ENCODE data around the gene SPDYE3.
"Not testable (repeated sequence)": the region's sequence is repeated elsewhere in the genome, so short reads cannot be mapped to it uniquely, and the experiment has no call there.

SPDYE3 gene, protein sequence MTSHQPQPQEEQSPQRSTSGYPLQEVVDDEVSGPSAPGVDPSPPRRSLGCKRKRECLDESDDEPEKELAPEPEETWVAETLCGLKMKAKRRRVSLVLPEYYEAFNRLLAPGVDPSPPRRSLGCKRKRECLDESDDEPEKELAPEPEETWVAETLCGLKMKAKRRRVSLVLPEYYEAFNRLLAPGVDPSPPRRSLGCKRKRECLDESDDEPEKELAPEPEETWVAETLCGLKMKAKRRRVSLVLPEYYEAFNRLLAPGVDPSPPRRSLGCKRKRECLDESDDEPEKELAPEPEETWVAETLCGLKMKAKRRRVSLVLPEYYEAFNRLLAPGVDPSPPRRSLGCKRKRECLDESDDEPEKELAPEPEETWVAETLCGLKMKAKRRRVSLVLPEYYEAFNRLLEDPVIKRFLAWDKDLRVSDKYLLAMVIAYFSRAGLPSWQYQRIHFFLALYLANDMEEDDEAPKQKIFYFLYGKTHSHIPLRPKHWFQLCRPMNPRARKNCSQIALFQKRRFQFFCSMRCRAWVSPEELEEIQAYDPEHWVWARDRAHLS

DNA sequence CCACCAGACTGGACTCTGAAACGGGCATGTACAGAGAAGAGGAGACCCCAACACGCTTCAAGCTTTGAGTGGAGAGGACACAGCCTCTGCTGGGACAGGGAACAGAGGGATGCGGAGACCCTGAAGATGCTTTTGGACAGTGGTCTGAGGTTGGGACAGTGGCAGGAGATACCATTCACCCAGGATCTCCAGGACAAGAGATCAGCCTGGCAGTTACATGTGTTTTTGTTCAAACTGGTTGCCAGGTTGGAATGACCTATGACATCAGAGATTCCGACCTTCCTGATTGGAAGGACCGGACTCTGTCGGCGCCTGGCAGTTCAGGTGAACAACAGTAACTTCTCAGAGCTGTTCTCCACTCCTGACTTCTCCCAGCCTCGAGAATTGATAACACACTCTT, at the start of gene SPDYE3:
TSS of gene SPDYE3 (plus strand) at position 301 of the 400 bp plus-strand sequence. CDS start 184 bp downstream, outside the sequence.
- DNase-seq (ENCODE audit: low read depth), result not testable (repeated sequence)

DNA sequence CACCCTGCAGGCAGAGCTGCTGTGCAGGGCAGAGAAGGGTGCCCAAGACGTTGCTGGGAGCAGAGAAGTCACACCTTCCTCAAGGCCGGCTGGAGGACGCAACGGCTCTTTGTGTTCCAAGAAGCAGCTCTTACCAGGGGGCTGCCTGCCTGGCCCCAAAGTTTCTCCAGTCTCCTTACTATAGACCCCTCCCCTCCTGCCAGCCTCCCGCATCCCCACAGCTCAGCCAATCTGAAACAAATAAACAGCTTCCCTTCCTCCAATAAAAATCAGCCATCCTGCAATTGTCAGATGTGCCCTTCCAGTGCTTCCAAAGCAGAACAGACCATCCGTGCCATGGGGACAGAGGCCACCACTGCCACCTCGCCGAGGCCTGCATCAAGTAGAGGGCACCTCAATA, 47.5 kb upstream of the SPDYE3 start:
- DNase-seq (ENCODE audit: low read depth), result not testable (repeated sequence)

DNA sequence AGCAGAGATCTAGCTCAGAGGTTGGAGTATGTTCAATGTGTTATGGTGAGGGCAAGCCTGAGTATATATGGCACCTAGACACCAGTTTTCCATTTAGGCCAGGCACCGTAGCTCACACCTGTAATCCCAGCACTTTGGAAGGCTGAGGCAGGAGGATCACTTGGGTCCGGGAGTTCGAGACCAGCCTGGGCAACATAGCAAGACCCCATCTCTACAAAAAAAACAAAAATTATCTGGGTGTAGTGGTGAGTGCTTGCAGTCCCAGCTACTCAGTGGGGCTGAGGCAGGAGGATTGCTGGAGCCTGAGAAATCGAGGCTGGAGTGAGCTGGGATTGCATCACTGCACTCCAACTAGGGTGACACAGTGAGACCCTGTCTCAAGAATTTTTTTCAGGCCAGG, 44.6 kb upstream of the SPDYE3 start:
- not testable (repeated sequence) for DNase-seq (ENCODE audit: low read depth)

DNA sequence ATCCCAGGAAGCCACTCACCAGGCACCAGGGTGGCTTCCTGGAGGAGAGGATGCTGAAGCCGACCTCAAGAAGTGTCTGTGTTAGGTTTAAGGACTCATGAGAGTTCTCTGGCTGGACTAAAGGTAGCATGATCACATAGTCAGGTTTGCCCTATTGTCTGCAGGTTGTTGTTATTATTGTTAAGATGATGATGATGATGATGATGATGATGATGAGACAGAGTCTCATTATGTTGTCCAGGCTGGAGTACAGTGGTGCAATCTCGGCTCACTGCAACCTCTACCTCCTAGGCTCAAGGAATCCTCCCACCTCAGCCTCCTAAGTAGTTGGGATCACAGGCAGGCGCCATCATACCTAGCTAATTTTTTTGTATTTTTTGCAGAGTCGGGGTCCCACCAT, 43.3 kb upstream of the SPDYE3 start:
- DNase-seq (ENCODE audit: low read depth), result not testable (repeated sequence)

DNA sequence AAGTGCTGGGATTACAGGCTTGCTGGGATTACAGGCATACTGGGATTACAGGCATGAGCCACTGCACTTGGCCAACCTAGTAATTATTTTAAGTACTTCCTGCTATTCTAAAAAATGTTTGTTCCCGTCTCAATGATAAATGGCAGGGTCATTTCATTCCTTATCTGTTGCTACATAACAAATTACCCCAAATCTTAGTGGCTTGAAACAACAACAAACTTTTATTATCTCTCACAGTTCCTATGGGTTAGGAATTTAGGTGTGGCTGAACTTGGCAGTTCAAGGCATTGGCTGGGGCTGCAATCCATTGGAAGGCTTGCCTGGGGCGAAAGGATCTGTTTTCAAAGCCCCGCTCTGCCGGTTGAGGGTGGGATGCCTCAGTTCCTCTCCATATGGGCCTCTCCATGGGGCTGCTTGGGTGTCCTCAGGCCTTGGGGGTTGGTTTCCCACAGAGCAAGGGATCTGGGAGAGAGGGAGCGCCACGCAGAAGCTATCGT, 42.8 kb upstream of the SPDYE3 start:
- DNase-seq (ENCODE audit: low read depth), result not testable (repeated sequence)

DNA sequence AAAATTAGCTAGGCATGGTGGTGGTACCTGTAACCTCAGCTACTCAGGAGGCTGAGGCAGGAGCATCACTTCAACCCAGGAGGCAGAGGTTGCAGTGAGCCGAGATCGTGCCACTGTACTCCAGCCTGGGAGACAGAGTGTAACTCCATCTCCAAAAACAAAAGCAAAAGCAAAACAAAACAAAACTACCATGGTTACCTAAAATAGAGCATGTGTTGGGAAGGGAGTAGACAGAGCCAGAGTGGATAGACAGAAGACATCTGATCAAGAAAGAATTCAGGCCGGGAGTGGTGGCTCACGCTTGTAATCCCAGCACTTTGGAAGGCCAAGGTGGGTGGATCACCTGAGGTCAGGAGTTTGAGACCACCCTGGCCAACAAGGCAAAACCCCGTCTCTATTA, 41.7 kb upstream of the SPDYE3 start:
- DNase-seq (ENCODE audit: low read depth), result not testable (repeated sequence)

DNA sequence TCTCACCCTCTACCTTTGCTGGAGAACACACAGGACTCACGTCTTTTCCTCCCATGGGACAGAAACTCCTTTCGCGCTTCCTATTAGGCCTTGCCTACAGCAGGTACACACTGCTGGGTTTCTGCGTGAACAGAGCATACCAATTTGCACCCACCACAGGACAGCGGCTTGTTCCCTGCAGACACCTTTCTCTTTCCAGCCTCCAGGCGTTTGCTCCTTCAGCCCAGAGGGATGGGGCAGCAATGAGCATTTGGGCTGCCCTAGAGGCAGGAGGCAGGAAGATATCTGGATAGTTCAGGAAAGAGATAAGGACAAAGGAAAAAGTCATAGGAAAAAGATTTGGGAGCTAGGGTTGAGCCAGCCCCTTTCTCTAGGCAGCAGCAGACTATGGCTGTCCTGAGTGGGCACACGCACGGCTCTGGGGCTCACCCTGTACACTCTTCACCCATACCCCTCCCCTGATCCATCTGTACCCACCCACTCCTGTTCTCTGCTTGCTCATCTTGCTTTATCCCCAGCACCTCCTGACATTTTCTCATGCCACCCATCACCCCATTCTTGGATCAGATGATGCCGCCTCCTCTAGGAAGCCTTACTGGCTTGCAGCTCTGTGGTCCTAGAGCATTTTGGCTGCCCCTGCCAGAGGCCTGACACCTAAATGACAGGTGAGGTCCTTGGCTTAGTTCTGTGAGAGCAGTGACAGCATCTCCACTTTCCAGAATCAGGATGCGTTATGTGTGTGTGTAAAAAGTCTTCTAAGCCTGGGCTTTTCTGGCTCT, 40.7 kb upstream of the SPDYE3 start:
- DNase-seq (ENCODE audit: low read depth), result no peak

DNA sequence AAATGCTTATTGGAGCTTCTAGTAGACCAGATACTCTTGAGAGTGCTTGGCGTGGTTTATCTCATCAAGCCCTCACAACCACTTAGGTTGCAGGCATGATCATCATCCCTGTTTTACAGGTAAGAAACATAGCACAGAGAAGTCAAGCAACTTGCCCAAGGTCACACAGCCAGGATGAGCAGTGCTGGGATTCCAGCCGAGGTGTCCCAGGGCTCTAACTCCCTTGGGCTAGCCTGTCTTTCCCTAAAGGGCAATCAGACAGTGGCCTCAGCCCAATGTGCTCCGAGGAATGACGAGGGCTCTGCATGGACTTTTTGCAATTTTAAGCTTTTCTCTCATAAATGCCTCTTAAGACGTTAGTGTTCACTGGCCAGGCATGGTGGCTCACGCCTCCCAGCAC, 39.9 kb upstream of the SPDYE3 start:
- DNase-seq (ENCODE audit: low read depth), result no peak

DNA sequence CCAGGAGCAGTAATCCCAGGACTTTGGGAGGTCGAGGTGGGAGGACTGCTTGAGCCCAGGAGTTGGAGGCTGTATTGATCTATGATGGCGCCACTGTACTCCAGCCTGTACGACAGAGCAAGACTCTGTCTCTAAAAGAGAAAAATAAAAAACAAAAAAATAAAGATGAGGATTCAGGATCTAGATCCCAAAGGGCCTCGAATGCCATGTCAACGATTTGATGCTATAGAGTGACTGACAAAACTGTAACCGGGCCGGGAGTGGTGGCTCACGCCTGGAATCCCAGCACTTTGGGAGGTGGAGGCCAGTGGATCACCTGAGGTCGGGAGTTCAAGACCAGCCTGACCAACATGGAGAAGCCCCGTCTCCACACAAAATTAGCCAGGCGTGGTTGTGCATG, 38.6 kb upstream of the SPDYE3 start:
- DNase-seq (ENCODE audit: low read depth), result not testable (repeated sequence)

DNA sequence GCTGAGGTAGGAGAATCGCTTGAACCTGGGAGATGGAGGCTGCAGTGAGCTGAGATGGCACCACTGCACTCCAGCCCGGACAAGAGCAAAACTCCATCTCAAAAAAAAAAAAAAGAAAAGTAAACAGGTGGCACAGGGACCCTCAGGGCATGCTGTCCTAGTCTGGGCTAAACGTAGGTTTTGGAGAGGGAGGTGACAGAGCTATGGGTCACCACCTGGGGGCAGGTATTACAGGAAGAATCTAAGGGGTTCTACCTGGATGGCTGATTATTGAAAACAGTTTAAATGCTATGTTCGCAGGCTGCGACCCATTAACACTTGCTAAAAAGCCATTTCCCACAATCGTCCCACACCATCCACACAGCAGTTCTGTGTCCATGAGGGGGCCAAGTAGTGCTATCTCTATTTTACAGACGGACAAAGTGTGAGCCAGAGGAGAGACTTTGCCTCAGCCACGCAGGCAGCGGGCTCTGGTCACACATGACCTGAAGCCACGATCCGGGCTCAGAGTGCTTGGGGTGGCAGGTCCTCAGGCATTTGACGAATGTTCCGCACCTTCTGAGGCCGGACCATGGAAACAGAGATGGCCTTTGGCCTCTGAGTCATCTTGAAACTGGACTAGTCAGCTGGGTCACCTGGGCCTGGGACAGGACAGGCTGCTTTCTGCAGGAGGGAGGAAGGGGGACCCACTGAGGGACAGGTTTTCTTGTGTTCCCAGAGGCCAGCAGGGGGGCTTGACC, 38.0 kb upstream of the SPDYE3 start:
- not testable (repeated sequence) for DNase-seq (ENCODE audit: low read depth)

DNA sequence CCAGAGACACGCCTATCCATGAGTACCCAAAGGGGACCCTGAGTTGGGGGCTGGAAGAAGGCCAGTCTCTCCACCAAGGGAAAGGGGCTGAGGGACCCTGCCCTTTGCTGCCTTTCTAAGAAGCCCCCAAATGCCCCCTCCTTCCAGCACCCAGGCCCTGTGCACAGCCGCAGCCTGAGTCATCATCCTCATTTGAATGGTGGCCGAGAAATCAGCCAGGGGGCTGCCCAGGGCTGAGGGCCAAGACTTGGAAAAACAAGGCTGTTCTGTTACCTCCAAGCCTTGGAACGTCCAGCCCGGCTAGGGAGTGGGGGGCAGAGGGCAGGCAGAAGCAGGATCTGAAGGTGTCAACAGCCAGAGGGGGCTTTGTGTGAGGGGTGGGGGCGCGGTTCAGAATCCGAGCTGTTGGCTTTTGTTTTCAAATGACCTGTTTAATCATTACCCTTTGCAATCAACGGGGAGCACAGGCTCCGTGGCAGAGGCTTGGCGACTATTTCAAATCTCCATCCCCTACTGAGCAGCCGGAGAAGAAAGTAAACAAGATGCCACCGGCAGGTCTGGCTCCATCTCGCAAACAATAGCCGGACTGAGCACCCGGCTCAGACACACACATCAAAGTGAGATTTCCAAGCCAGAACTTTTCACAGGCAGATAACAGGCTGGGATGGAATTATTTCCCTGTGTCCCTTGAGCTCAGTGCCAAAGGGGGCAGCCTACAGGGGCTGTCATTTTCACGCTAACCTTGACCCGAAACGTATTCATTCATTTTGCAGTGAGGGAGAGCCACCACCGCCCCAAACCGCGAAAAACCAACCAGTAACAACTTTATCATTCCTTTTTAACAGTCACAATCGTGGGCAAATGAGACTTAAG, 37.2 kb upstream of the SPDYE3 start:
- DNase-seq (ENCODE audit: low read depth), result not testable (repeated sequence)

DNA sequence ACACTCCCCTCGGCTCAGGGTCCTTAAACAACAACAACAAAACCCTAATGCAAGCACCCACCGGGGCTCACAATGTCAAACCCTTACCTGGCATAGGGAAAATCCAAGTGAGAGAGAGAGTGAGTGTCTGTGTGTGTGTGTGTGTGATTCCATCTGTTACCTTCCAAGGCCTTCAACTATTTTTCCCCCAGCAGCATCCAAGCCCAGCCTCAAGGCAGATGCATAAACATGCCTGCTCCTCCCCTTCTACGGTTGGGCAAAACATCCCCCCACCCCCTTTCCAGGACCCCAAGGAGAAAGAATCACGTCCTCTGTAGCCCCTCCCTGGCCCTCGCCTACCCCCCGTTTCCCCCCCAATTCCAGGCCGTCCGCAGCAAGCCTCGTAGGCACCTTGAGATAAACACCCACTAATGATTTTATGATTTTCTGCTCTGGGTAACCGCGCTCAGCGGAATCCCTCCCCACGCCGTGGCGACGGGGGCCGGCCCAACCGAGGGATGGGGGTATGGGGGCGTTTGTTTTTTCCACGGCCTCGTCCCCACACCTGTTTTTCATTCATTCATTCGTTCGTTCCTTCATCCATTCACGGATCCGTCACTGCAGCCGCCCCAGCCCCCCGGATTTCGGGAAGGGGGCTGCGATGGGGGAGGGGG, 36.4 kb upstream of the SPDYE3 start:
- not testable (repeated sequence) for DNase-seq (ENCODE audit: low read depth)

DNA sequence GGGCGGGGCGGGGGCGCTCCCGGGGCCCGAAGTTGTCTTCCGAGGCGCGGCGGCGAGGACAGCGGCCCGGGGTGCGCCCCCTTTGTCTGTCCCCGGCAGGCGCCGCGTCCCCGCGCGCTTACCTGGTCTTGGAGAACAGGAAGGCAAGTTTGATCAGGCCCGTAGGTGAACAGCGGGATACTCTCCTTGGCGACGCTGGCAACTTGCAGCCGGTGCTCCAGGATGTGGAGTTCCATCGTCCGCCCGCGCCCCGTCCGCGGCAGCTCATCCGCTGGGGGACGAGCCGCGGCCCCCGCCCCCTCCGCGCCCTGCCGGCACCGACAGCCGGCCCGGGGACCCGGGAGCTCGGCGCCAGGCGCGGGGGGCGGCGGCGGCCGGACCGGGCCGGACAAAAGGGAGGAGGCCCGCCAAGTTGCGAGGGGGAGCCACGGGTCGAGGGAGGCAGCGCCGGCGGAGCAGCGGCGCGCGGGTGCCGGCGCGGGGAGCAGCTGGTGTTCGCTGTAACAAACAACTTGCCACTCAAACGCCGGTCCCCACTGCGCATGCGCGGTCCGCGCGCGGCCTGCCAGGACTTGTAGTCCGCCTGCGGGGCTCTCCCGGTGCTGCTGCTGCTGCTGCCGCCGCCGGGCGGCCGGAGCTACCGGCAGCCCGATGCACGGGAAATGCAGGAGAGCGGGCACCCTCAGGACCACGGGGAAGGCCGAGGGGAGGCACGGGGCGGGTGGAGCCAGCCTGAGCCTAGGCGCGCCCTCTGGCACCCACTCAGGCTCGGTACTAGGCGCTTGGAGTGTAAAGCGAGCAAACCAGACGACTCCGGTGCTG, 35.6 kb upstream of the SPDYE3 start:
- peak; percentile 95 for DNase-seq (ENCODE audit: low read depth)

DNA sequence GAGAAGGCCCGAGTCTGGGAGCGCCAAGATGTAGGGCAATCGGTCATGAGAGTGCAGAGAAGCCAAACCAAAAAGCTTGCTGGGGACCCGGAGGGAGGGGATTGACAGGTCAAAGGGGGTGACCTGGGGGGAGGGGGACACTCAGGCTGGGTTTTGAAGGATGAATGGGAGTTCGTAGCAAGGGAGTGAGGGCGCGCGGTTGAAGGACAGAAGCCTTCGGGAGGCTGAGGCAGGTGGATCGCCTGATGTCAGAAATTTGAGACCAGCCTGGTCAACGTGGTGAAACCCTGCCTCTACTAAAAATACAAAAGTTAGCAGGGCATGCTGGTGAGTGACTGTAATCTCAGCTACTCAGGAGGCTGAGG, 35.0 kb upstream of the SPDYE3 start:
- not testable (repeated sequence) for DNase-seq (ENCODE audit: low read depth)

DNA sequence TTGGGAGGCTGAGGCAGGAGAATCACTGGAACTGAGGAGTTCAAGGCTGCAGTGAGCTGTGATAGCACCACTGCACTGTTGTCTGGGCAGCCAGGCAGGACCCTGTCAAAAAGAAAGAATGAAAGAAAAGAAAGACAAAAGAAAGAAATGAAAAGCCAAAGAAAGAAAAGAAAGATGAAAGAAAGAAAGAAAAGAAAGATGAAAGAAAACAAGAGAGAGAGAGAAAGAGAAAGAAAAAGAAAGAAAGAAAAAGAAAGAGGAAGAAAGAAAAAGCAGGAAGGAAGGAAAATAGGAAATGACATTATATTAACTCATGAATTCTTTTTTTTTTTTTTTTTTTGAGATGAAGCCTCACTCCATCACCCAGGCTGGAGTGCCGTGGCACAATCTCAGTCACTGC, 32.4 kb upstream of the SPDYE3 start:
- DNase-seq (ENCODE audit: low read depth), result no peak

DNA sequence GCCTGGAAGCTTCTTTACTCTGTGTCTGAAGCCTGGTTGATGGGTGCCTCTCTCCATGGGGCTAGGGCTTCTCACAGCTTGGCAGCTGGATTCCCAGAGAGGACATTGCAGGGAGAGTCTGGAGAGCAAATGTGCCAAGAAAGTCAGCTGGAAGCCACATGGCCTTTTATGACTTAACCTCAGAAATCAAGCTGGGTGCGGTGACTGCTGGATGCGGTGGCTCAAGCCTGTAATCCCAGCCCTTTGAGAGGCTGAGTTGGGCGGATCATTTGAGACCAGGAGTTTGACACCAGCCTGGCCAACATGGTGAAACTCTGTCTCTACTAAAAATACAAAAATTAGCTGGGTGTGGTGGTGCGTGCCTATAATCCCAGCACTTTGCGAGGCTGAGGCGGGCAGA, 31.4 kb upstream of the SPDYE3 start:
- not testable (repeated sequence) for DNase-seq (ENCODE audit: low read depth)

DNA sequence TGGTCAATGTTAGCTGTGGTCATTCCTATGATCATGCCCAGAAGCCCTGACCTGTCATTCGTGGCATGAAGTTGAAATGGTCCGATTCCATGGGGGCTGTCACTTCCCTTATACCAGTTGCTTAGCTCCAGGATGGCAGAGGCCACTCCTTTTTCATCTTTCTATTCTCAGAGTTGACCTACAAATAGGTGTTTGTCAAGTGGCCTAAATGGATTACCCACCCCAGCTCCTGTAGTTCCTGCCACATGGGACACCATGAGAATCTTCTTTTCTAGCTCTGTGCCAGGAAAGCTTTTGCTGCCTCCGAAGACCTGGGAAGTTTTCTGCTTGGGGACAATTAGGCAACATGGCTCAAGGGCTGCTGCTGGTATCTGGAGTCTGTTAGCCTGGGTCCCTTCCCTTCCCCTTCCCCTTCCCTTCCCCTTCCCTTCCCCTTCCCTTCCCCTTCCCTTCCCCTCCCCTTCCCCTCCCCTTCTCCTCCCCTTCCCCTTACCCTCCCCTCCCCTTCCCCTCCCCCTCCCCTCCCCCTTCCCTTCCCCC, 25.4 kb upstream of the SPDYE3 start:
- not testable (repeated sequence) for DNase-seq (ENCODE audit: low read depth)

DNA sequence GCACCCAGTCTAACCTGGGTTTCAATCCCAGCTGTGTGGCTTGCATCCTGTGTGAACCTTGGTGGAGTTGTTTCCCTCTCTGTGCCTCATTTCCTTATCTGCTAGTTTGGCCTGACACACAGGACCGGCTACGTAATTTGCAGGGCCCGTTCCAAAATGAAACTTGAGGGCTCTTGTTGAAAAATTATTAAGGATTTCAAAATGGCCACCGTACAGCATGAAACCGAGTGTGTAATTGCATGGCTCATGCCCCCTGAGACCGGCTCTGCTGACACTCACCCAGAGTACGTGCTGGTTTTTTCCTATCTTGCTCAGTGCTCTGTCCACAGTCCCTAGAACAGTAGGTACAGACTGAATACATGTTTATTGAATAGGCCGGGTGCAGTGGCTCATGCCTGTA, 24.4 kb upstream of the SPDYE3 start:
- not testable (repeated sequence) for DNase-seq (ENCODE audit: low read depth)
